ENCODE data around the gene RGS3.

DNA sequence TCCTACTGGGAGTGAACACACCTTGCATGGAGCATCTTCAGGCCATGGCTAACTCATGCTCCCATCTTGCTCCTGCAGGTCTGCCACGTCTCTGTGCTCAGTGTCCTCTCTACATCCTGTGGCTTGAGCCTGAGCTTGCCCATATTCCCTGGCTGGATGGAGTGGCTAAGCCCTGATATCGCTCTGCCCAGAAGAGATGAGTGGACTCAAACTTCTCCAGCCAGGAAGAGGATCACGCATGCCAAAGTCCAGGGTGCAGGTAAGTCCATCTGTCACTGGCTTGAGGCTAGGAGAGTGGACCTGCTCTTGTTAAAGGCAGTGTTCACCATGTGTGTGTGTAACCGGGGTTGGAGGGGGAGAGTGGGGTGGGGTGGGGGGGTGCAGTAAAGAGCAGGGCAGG is 1.6 kb upstream of the RGS3 start:
- TF ChIP-seq, protein P1, sequence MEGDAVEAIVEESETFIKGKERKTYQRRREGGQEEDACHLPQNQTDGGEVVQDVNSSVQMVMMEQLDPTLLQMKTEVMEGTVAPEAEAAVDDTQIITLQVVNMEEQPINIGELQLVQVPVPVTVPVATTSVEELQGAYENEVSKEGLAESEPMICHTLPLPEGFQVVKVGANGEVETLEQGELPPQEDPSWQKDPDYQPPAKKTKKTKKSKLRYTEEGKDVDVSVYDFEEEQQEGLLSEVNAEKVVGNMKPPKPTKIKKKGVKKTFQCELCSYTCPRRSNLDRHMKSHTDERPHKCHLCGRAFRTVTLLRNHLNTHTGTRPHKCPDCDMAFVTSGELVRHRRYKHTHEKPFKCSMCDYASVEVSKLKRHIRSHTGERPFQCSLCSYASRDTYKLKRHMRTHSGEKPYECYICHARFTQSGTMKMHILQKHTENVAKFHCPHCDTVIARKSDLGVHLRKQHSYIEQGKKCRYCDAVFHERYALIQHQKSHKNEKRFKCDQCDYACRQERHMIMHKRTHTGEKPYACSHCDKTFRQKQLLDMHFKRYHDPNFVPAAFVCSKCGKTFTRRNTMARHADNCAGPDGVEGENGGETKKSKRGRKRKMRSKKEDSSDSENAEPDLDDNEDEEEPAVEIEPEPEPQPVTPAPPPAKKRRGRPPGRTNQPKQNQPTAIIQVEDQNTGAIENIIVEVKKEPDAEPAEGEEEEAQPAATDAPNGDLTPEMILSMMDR (IDR thresholded peaks at IDR 0.05), result no peak
- TF ChIP-seq CREM (CRISPR knock-in tag; IDR thresholded peaks at IDR 0.05) (no peak), ZNF121 (CRISPR knock-in tag; IDR thresholded peaks at IDR 0.05) (no peak), PRDM15 (CRISPR knock-in tag; IDR thresholded peaks at IDR 0.05) (no peak)
